ENCODE data around the gene ARAP3. TPM values are rescaled to one million over a fixed set of nuclear protein-coding genes. Genes with fewer than 3 reads are reported as not detected.

The ARAP3 gene
- total RNA-seq, 3 donors from 2014 or later = 2.6 to 12.1 (median 5.9) TPM

Other genes starting within 250 kb of the ARAP3 start
- 10 to 100 TPM; 29.6 to 41.6 (median 35.1) TPM for gene PCDHGC3, start 206.3 kb downstream of the ARAP3 start, total RNA-seq
- gene PCDHGC4, start 197.2 kb downstream of the ARAP3 start, total RNA-seq = 1 to 10 TPM; 2.6 to 6.2 (median 6.0) TPM
- gene PCDHGC5, start 193.1 kb downstream of the ARAP3 start, total RNA-seq = 1 to 10 TPM; 2.1 to 3.5 (median 3.3) TPM
- gene DIAPH1, start 63.2 kb downstream of the ARAP3 start, total RNA-seq = 10 to 100 TPM; 58.8 to 64.8 (median 63.6) TPM
- gene HDAC3, start 45.4 kb downstream of the ARAP3 start, total RNA-seq = 10 to 100 TPM; 50.2 to 52.5 (median 52.1) TPM
- gene RELL2, start 45.2 kb downstream of the ARAP3 start, total RNA-seq = 1 to 10 TPM; 1.3 to 4.3 (median 4.0) TPM
- 10 to 100 TPM; 18.1 to 32.1 (median 24.3) TPM for gene FCHSD1, start 30.8 kb downstream of the ARAP3 start, total RNA-seq
- 10 to 100 TPM; 28.3 to 72.7 (median 65.9) TPM for gene PCDH1, start 196.2 kb upstream of the ARAP3 start, total RNA-seq
- 10 to 100 TPM; 74.6 to 95.1 (median 76.7) TPM for gene DELE1, start 241.6 kb upstream of the ARAP3 start, total RNA-seq